HS-27A (cell line): ENCODE data around the gene NOS1AP.

Source experiments
- DNase-seq: peaks from one replicate; pipeline ENCODE4 v3.0.0-alpha.2; 2012; ENCODE audit warnings: low read depth, missing footprints

NOS1AP gene

GRCh38 chr1:162090378-162090777 lies 20.9 kb downstream of the NOS1AP start:
- no peak for DNase-seq

- DNase-seq, result no peak
Measured at GRCh38 chr1:162091681-162092524, 22.4 kb downstream of the NOS1AP start.

- no peak for DNase-seq
Measured at GRCh38 chr1:162093095-162093494, 23.6 kb downstream of the NOS1AP start.

- no peak for DNase-seq
Measured at GRCh38 chr1:162094271-162094670, 24.8 kb downstream of the NOS1AP start.

GRCh38 chr1:162094723-162095122 lies 25.2 kb downstream of the NOS1AP start:
- no peak for DNase-seq

- no peak for DNase-seq
Measured at GRCh38 chr1:162107911-162108310, 38.4 kb downstream of the NOS1AP start.

- DNase-seq, result no peak
Measured at GRCh38 chr1:162108426-162108825, 38.9 kb downstream of the NOS1AP start.

- DNase-seq, result no peak
Measured at GRCh38 chr1:162110910-162111309, 41.4 kb downstream of the NOS1AP start.

- no peak for DNase-seq
Measured at GRCh38 chr1:162111572-162111971, 42.1 kb downstream of the NOS1AP start.

- DNase-seq, result no peak
Measured at GRCh38 chr1:162113419-162113818, 43.9 kb downstream of the NOS1AP start.

- no peak for DNase-seq
Measured at GRCh38 chr1:162117039-162117774, 47.7 kb downstream of the NOS1AP start.

- no peak for DNase-seq
Measured at GRCh38 chr1:162118063-162118462, 48.6 kb downstream of the NOS1AP start.

- DNase-seq, result no peak
Measured at GRCh38 chr1:162128693-162129356, 59.3 kb downstream of the NOS1AP start.

GRCh38 chr1:162130308-162130707 lies 60.8 kb downstream of the NOS1AP start:
- DNase-seq, result no peak

GRCh38 chr1:162131400-162132321 lies 62.2 kb downstream of the NOS1AP start:
- DNase-seq, result no peak

- no peak for DNase-seq
Measured at GRCh38 chr1:162133566-162133965, 64.1 kb downstream of the NOS1AP start.

GRCh38 chr1:162134646-162135045 lies 65.2 kb downstream of the NOS1AP start:
- no peak for DNase-seq

GRCh38 chr1:162135271-162135775 lies 65.8 kb downstream of the NOS1AP start:
- DNase-seq, result no peak

GRCh38 chr1:162136760-162137159 lies 67.3 kb downstream of the NOS1AP start:
- peak; percentile 67 for DNase-seq

GRCh38 chr1:162137179-162137960 lies 67.9 kb downstream of the NOS1AP start:
- DNase-seq, result no peak

GRCh38 chr1:162138112-162138511 lies 68.6 kb downstream of the NOS1AP start:
- no peak for DNase-seq
